Measurements from ENCODE around the gene SPTBN4. TPM values are rescaled to one million over a fixed set of nuclear protein-coding genes. Genes with fewer than 3 reads are reported as not detected.

The SPTBN4 gene
- polyA plus RNA-seq, 1 donor from 2014 or later: 12.7 TPM

- Histone ChIP-seq H3K9me3 (ENCODE audit: low read length) (no peaks in the 10 kb centered on the region), H3K27me3 (ENCODE audit: insufficient read depth, low read depth, low read length) (peaks cover 4% of the 10 kb centered on the region), H3K27ac (ENCODE audit: low read length) (peak overlapping the region; percentile 85), H3K79me2 (replicated peaks; ENCODE audit: insufficient read depth, low read length) (no peaks in the 10 kb centered on the region), H3K9ac (ENCODE audit: low read length) (peak overlapping the region; percentile 43), H2AFZ (ENCODE audit: low read depth, low read length) (peak overlapping the region; percentile 51), H3K4me3 (ENCODE audit: low read length) (peak overlapping the region; percentile 68), H3K9me2 (ENCODE audit: insufficient read depth, low read length) (no peaks in the 10 kb centered on the region), H4K20me1 (ENCODE audit: insufficient read depth) (no peaks in the 10 kb centered on the region), H3F3A (ENCODE audit: insufficient read depth, low read length, poor library complexity, severe bottlenecking) (no peaks in the 10 kb centered on the region), H3K36me3 (ENCODE audit: insufficient read depth, low read length) (no peaks in the 10 kb centered on the region), H3K4me2 (ENCODE audit: low read length) (no peak overlapping the region)
- TF ChIP-seq POLR2AphosphoS5 (IDR thresholded peaks at IDR 0.05) (peak; percentile 36), TAF1 (IDR thresholded peaks at IDR 0.05; ENCODE audit: low read depth) (no peak), MXI1 (conservative IDR thresholded peaks at IDR 0.05; ENCODE audit: poor library complexity, severe bottlenecking) (peak; percentile 17), EP300 (conservative IDR thresholded peaks at IDR 0.05; ENCODE audit: poor library complexity, severe bottlenecking) (peak; percentile 22)
These were observed 125.4 kb downstream of the SPTBN4 start for GRCh38 chr19:40592170-40592569.

- Histone ChIP-seq H3K27ac (ENCODE audit: low read length) (peak overlapping the region; percentile 58), H3K4me3 (ENCODE audit: low read length) (peak overlapping the region; percentile 68)
These were observed 127.5 kb downstream of the SPTBN4 start for GRCh38 chr19:40594255-40594654.

More at GRCh38 chr19:40594255-40594654, 127.5 kb downstream of the SPTBN4 start:
- Histone ChIP-seq H3K9me2 (ENCODE audit: insufficient read depth, low read length) (no peaks in the 10 kb centered on the region), H3F3A (ENCODE audit: insufficient read depth, low read length, poor library complexity, severe bottlenecking) (no peaks in the 10 kb centered on the region), H3K9ac (ENCODE audit: low read length) (peak overlapping the region; percentile 60), H3K36me3 (ENCODE audit: insufficient read depth, low read length) (no peaks in the 10 kb centered on the region), H2AFZ (ENCODE audit: low read depth, low read length) (no peak overlapping the region), H4K20me1 (ENCODE audit: insufficient read depth) (no peaks in the 10 kb centered on the region), H3K79me2 (replicated peaks; ENCODE audit: insufficient read depth, low read length) (no peaks in the 10 kb centered on the region), H3K4me2 (ENCODE audit: low read length) (peak overlapping the region; percentile 67), H3K9me3 (ENCODE audit: low read length) (no peaks in the 10 kb centered on the region), H3K27me3 (ENCODE audit: insufficient read depth, low read depth, low read length) (peaks cover 14% of the 10 kb centered on the region)
- TF ChIP-seq TAF1 (IDR thresholded peaks at IDR 0.05; ENCODE audit: low read depth) (no peak), SMC3 (conservative IDR thresholded peaks at IDR 0.05; ENCODE audit: poor library complexity) (no peak), RAD21 (conservative IDR thresholded peaks at IDR 0.05) (no peak), REST (IDR thresholded peaks at IDR 0.05; ENCODE audit: borderline replicate concordance) (no peak), EP300 (conservative IDR thresholded peaks at IDR 0.05; ENCODE audit: poor library complexity, severe bottlenecking) (peak; percentile 36), CTCF (IDR thresholded peaks at IDR 0.05; ENCODE audit: poor library complexity, severe bottlenecking) (peak; percentile 15)

Data from neural cell (in vitro differentiated cells).